ENCODE data around the gene PLAC9.
"Not testable (repeated sequence)": the region's sequence is repeated elsewhere in the genome, so short reads cannot be mapped to it uniquely, and the experiment has no call there.

Gene PLAC9

GRCh38 chr10:80140251-80140650 is 7.7 kb downstream of the PLAC9 start:
- no peak for DNase-seq

GRCh38 chr10:80141696-80142460 is 9.3 kb downstream of the PLAC9 start:
- peak; percentile 47 for DNase-seq

GRCh38 chr10:80144067-80144695 is 11.7 kb downstream of the PLAC9 start:
- DNase-seq: peak; percentile 54

GRCh38 chr10:80144696-80145131 is 12.2 kb downstream of the PLAC9 start:
- DNase-seq: peak; percentile 32

- not testable (repeated sequence) for DNase-seq
These were observed 13.1 kb downstream of the PLAC9 start for GRCh38 chr10:80145406-80146308.

- no peak for DNase-seq
These were observed 14.4 kb downstream of the PLAC9 start for GRCh38 chr10:80146918-80147317.

- no peak for DNase-seq
These were observed 15.8 kb downstream of the PLAC9 start for GRCh38 chr10:80148166-80148805.

- DNase-seq: no peak
These were observed 16.6 kb downstream of the PLAC9 start for GRCh38 chr10:80149123-80149522.

GRCh38 chr10:80150172-80150571 is 17.6 kb downstream of the PLAC9 start:
- DNase-seq: no peak

GRCh38 chr10:80152820-80153219 is 20.3 kb downstream of the PLAC9 start:
- DNase-seq: no peak

GRCh38 chr10:80153460-80153859 is 20.9 kb downstream of the PLAC9 start:
- DNase-seq: no peak

GRCh38 chr10:80154626-80154977 is 22.1 kb downstream of the PLAC9 start:
- no peak for DNase-seq

- DNase-seq: peak; percentile 83
These were observed 22.6 kb downstream of the PLAC9 start for GRCh38 chr10:80154978-80155695.

- DNase-seq: no peak
These were observed 23.2 kb downstream of the PLAC9 start for GRCh38 chr10:80155696-80156215.

- DNase-seq: no peak
These were observed 23.7 kb downstream of the PLAC9 start for GRCh38 chr10:80156216-80156615.

GRCh38 chr10:80157561-80157960 is 25.0 kb downstream of the PLAC9 start:
- DNase-seq: no peak

GRCh38 chr10:80158126-80158525 is 25.6 kb downstream of the PLAC9 start:
- no peak for DNase-seq

GRCh38 chr10:80158598-80159127 is 26.1 kb downstream of the PLAC9 start:
- DNase-seq: peak; percentile 82

GRCh38 chr10:80159166-80159873 is 26.8 kb downstream of the PLAC9 start:
- no peak for DNase-seq

GRCh38 chr10:80160361-80161320 is 28.1 kb downstream of the PLAC9 start:
- no peak for DNase-seq

Data from islet precursor cell (in vitro differentiated cells).